Skeletal muscle tissue (tissue), 4 donors: ENCODE results near the gene ASPSCR1. TPM values are rescaled to one million over a fixed set of nuclear protein-coding genes. Genes with fewer than 3 reads are reported as not detected.
"Not testable (repeated sequence)": the region's sequence is repeated elsewhere in the genome, so short reads cannot be mapped to it uniquely, and the experiment has no call there.

Experiments
- H3K27ac ChIP-seq: one replicate; pipeline ENCODE4 v1.7.0; 2013; ENCODE audit warnings: mild to moderate bottlenecking, low read depth, low read length, inconsistent platforms
- H3K27me3 ChIP-seq, 3 donors: one replicate each; pipeline ENCODE4 v1.7.0; 2013; ENCODE audit warnings: low read length in 3 of 3; ENCODE audit not compliant: control insufficient read depth in 3 of 3, insufficient read depth in 3 of 3
- H3K36me3 ChIP-seq, 3 donors: one replicate each; pipeline ENCODE4 v1.7.0; 2013; ENCODE audit warnings: low read length in 3 of 3; ENCODE audit not compliant: control insufficient read depth in 3 of 3, insufficient read depth in 3 of 3
- H3K4me1 ChIP-seq, 3 donors: one replicate each; pipeline ENCODE4 v1.7.0; 2013; ENCODE audit warnings: low read length in 3 of 3, mild to moderate bottlenecking in 3 of 3; ENCODE audit not compliant: control insufficient read depth in 3 of 3, insufficient read depth in 3 of 3
- H3K4me3 ChIP-seq, 3 donors: one replicate each; pipeline ENCODE4 v1.7.0; 2013; ENCODE audit warnings: low read length in 3 of 3
- H3K9ac ChIP-seq, 3 donors: one replicate each; pipeline ENCODE4 v1.7.0; 2013; ENCODE audit warnings: low read length in 3 of 3, mild to moderate bottlenecking in 3 of 3, moderate library complexity in 2 of 3, low read depth in 1 of 3
- H3K9me3 ChIP-seq, 3 donors: one replicate each; pipeline ENCODE4 v1.7.0; 2013; ENCODE audit warnings: low read length in 3 of 3; ENCODE audit not compliant: control insufficient read depth in 3 of 3
- total RNA-seq: library from RNA; depleted of rRNA; stranded (reverse); fragments of >200 nt; gene quantifications from one replicate; pipeline ENCODE4 v1.2.3, GENCODE V29; 2014
- donor health status: Osteomylitis.

The ASPSCR1 gene
- total RNA-seq, 1 donor from 2014 or later = 18.8 TPM

DNA sequence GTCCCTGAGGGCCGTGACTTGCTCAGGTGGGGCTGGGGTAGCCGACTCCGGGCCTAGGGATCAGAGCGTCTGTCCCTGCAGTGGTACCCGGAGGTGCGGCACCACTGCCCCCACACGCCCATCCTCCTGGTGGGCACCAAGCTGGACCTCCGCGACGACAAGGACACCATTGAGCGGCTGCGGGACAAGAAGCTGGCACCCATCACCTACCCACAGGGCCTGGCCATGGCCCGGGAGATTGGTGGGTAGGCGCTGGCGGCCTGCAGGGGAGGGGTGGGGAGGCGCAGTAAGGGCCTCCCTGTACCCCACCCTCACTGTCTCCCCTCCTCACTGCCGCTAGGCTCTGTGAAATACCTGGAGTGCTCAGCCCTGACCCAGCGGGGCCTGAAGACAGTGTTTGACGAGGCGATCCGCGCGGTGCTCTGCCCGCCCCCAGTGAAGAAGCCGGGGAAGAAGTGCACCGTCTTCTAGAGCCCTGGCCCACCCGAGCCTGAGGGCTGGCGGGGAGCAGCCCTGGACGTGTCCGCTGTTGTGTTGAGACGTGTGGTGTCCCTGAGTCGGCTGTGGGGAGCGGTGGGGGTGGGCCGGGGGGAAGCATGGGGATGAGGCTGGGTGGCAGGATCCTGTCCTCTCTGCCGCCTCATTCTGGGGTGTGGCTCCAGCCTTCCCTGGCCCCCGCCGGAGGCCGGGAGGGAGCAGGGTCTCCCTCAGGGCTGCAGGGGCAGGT lies 56.1 kb downstream of the ASPSCR1 start:
- peaks cover 0 to 8% (median 7%) of the 10 kb centered on the region in 3 donors for H3K36me3 ChIP-seq
- peaks cover 6 to 18% (median 7%) of the 10 kb centered on the region in 3 donors for H3K27me3 ChIP-seq
- H3K27ac ChIP-seq = no peak overlapping the region
- peaks cover 17 to 47% (median 45%) of the 10 kb centered on the region in 3 donors for H3K4me1 ChIP-seq
- H3K4me3 ChIP-seq = no peak overlapping the region
- H3K9me3 ChIP-seq = no peaks in the 10 kb centered on the region
- H3K9ac ChIP-seq = peak overlapping the region in 1 of 3 donors; percentile 8

DNA sequence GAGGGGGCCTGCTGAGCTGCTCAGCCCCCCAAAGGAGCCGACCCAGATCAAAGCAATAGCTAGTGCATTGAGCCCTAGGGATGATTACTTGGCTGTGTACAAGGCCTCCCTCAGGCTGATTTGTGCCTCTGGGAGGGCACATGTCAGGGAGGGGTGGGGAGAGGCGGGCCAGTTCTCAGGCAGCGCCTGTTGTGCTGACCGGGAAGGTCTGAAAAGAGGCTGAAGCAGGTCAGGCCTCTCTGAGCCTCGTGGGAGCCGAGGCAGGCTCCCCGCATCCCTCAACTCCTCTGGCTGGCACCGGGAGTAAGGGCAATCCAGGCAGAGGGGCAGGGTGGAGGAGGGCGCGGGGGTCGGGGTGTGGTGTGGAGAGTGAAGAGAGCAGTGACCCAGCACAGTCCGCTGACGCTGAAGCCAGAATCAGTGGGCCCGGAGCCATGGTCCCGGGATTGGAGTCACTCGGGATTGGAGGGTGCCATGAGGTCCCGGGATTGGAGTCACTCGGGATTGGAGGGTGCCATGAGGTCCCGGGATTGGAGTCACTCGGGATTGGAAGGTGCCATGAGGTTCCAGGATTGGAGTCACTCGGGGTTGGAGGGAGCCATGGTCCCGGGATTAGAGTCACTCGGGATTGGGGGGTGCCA lies 57.1 kb downstream of the ASPSCR1 start:
- no peak overlapping the region for H3K27ac ChIP-seq
- no peak overlapping the region for H3K4me3 ChIP-seq
- peak overlapping the region in 1 of 3 donors; percentile 3 for H3K9ac ChIP-seq
- peaks cover 0 to 8% (median 7%) of the 10 kb centered on the region in 3 donors for H3K36me3 ChIP-seq
- H3K27me3 ChIP-seq = peaks cover 6 to 18% (median 7%) of the 10 kb centered on the region in 3 donors
- H3K9me3 ChIP-seq = no peaks in the 10 kb centered on the region
- H3K4me1 ChIP-seq = peaks cover 17 to 45% (median 44%) of the 10 kb centered on the region in 3 donors

- H3K4me3 ChIP-seq = peak overlapping the region in 1 of 3 donors; percentile 88
- peaks cover 0 to 8% (median 7%) of the 10 kb centered on the region in 3 donors for H3K36me3 ChIP-seq
- H3K27ac ChIP-seq = no peak overlapping the region
- no peaks in the 10 kb centered on the region for H3K9me3 ChIP-seq
- peak overlapping the region; percentile 51 to 93 (median 92) for H3K9ac ChIP-seq
- H3K4me1 ChIP-seq = peaks cover 14 to 35% (median 34%) of the 10 kb centered on the region in 3 donors
- peaks cover 6 to 18% (median 7%) of the 10 kb centered on the region in 3 donors for H3K27me3 ChIP-seq
Measured at GRCh38 chr17:82035488-82035887, 58.1 kb downstream of the ASPSCR1 start.

GRCh38 chr17:82035956-82036633 lies 58.7 kb downstream of the ASPSCR1 start:
- H3K4me3 ChIP-seq = peak overlapping the region; percentile 78 to 91 (median 88)
- H3K9me3 ChIP-seq = no peaks in the 10 kb centered on the region
- H3K27me3 ChIP-seq = peaks cover 6 to 18% (median 7%) of the 10 kb centered on the region in 3 donors
- H3K36me3 ChIP-seq = peaks cover 0 to 8% (median 7%) of the 10 kb centered on the region in 3 donors
- H3K4me1 ChIP-seq = peaks cover 14 to 29% (median 28%) of the 10 kb centered on the region in 3 donors
- H3K9ac ChIP-seq = peak overlapping the region; percentile 73 to 93 (median 92)
- peak overlapping the region; percentile 96 for H3K27ac ChIP-seq

GRCh38 chr17:82036634-82037091 lies 59.2 kb downstream of the ASPSCR1 start:
- peaks cover 0 to 8% (median 7%) of the 10 kb centered on the region in 3 donors for H3K36me3 ChIP-seq

DNA sequence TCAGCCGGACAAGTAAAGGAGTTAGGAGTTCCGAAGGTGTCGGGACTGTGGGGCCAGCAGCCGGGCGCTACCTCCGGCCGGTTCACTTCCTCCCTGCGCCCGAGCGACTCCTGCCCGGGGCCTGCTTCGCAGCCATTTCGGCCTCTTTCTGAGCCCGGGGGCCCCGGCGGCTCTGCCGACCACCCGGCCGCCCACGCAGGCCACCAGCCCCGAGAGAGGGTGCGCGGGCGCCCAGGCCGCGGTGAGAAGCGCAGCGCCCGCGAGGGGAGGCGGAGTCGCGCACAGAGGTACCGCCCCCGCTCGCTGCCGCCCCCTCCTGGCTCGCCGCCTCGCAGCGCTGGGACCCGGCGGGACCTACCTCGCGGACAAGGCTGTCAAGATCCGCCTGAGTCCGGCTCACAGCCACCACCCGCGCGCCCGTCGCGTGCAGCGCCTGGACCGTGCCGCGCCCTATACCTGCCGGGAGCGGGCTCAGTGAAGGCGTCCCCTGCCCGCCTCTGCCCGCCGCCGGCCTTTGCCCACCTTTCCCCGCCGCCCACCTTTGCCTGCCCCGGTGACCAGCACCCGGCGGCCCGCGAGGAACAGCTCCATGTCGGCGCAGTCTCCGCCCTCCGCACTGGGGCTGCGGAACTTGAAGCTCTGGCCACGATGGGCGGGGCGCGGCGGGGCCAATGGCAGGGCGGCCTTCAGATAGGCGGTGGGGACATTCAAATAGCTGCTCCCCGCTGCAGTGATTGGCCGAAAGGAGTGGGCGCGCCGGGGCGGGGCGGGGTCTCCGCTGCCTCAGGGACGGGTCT lies 59.9 kb downstream of the ASPSCR1 start, which contains the start of gene DCXR:
TSS of gene DCXR (minus strand) at position 606 of the 797 bp plus-strand sequence. CDS start at position 591, 15 bp downstream.
- Histone ChIP-seq H3K9ac (peak within 1 kb of the TSS; percentile 73 to 93 (median 92)), H3K4me3 (peak within 1 kb of the TSS; percentile 78 to 91 (median 88)), H3K36me3 (peaks cover 0 to 8% (median 7%) of the 10 kb centered on the region in 3 donors), H3K27ac (peak within 1 kb of the TSS; percentile 96), H3K9me3 (no peaks in the 10 kb centered on the region), H3K27me3 (peaks cover 3 to 14% (median 5%) of the 10 kb centered on the region in 3 donors), H3K4me1 (peaks cover 14 to 26% (median 24%) of the 10 kb centered on the region in 3 donors)

More at GRCh38 chr17:82036634-82037091, 59.2 kb downstream of the ASPSCR1 start:
- Histone ChIP-seq H3K4me3 (peak overlapping the region; percentile 78 to 91 (median 88)), H3K27ac (peak overlapping the region; percentile 96), H3K4me1 (peaks cover 14 to 29% (median 28%) of the 10 kb centered on the region in 3 donors), H3K27me3 (peaks cover 6 to 18% (median 7%) of the 10 kb centered on the region in 3 donors), H3K9ac (peak overlapping the region; percentile 73 to 93 (median 92)), H3K9me3 (no peaks in the 10 kb centered on the region)

DNA sequence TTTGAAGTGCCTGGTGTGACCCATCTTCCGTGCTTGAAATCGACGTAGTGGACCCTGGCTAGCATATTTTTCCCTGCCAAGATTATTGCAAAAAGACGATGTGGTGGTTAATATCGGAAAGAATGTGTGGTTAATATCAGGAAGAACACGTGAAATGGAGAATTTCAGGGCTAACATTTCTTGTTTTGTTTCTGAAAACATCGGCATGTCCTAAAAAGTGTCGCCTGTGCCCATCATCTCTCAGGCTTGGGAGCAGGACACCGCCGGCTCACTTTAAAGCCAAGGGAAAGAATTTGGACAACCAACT lies 60.4 kb downstream of the ASPSCR1 start:
- no peaks in the 10 kb centered on the region for H3K9me3 ChIP-seq
- peak overlapping the region; percentile 64 to 91 (median 70) for H3K4me3 ChIP-seq
- H3K9ac ChIP-seq = peak overlapping the region; percentile 56 to 73 (median 59)

DNA sequence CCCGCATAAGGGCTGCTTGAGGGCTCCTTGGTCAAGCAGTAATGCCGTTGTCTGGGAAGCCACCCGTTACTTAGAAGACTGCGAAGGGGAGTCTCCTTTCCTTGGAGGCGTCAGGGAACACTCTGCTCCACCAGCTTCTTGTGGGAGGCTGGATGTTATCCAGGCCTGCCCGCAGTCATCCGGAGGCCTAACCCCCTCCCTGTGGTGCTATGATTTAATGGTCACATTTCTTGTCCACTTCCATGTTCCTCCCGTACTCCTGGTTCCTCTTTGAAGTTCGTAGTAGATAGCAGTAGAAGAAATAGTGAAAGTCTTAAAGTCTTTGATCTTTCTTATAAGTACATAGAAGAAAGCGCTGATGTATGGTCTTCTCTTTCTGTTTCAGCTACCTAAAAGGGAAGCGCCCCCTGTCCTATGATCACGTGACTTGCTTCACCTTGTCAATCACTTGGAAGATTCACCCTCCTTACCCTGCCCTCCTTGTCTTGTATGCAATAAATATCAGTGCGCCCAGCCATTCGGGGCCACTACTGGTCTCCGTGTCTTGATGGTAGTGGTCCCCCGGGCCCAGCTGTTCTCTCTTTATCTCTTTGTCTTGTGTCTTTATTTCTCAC lies 61.5 kb downstream of the ASPSCR1 start:
- not testable (repeated sequence) for H3K27ac ChIP-seq, H3K9ac ChIP-seq, H3K4me3 ChIP-seq, H3K9me3 ChIP-seq, H3K27me3 ChIP-seq, H3K36me3 ChIP-seq
- peaks cover 14 to 24% (median 23%) of the 10 kb centered on the region in 3 donors for H3K4me1 ChIP-seq

More for the DNA sequence above, 60.4 kb downstream of the ASPSCR1 start:
- H3K36me3 ChIP-seq = peaks cover 0 to 8% (median 7%) of the 10 kb centered on the region in 3 donors
- H3K27ac ChIP-seq = peak overlapping the region; percentile 96
- H3K4me1 ChIP-seq = peaks cover 14 to 24% (median 23%) of the 10 kb centered on the region in 3 donors
- H3K27me3 ChIP-seq = peaks cover 0 to 8% (median 0%) of the 10 kb centered on the region in 3 donors
